Thyroid gland (tissue), 4 donors: ENCODE results near the gene NEU3. TPM values are rescaled to one million over a fixed set of nuclear protein-coding genes. Genes with fewer than 3 reads are reported as not detected.
"Not testable (repeated sequence)": the region's sequence is repeated elsewhere in the genome, so short reads cannot be mapped to it uniquely, and the experiment has no call there.

Experiments
- DNase-seq, 2 donors: peaks; one replicate each; pipeline ENCODE4 v3.0.0-alpha.2; 2019
- H3K27ac ChIP-seq, 3 donors: fragments of 200-600 bp; sonication (generic); 1 replicate in 2 of 3; 2 replicates in 1 of 3; pipeline ENCODE4 v1.5.1; 2016 to 2019; ENCODE audit warnings: mild to moderate bottlenecking in 1 of 3, moderate library complexity in 1 of 3
- H3K27me3 ChIP-seq: fragments of 200-600 bp; sonication (generic); one replicate; pipeline ENCODE4 v1.5.1; 2019
- H3K36me3 ChIP-seq, 2 donors: fragments of 200-600 bp; sonication (generic); one replicate each; pipeline ENCODE4 v1.5.1; 2016 to 2019
- H3K4me1 ChIP-seq, 2 donors: fragments of 200-600 bp; sonication (generic); one replicate each; pipeline ENCODE4 v1.5.1; 2017 to 2019
- H3K4me3 ChIP-seq, 3 donors: fragments of 200-600 bp; sonication (generic); replicated peaks in 1 of 3; 1 replicate in 2 of 3; 2 replicates in 1 of 3; pipeline ENCODE4 v1.5.1; 2016; ENCODE audit warnings: mild to moderate bottlenecking in 1 of 3
- H3K9me3 ChIP-seq: fragments of 200-600 bp; sonication (generic); one replicate; pipeline ENCODE4 v1.5.1; 2017
- POLR2A ChIP-seq, 2 donors: fragments of 450-650 bp; IDR thresholded peaks; one replicate each; pipeline ENCODE4 v1.6.1; 2017; ENCODE audit warnings: antibody characterized with exemption in 2 of 2, mild to moderate bottlenecking in 2 of 2, moderate library complexity in 1 of 2
- WGBS, 2 donors: methylation state at CpG; one replicate each; pipeline ENCODE4 v1.1.5; 2017; 5-methylcytosine and 5-hydroxymethylcytosine counted together
- intact Hi-C: fragments of 100-400 bp; cut with DNase I; formaldehyde crosslinking; loops from one replicate; pipeline ENCODE4 v1.15.1; 2023
- total RNA-seq, 4 donors: library from RNA; depleted of rRNA; stranded (reverse); fragments of >200 nt; gene quantifications; one replicate each; pipeline ENCODE4 v1.2.3, GENCODE V29; 2016
- TF ChIP-seq, protein P1 (sequence below), 6 experiments: fragments of 200-600 bp in 3 of 6; fragments of 450-650 bp in 3 of 6; sonication (generic) in 3 of 6; IDR thresholded peaks; one replicate each; pipeline ENCODE4 v1.5.1; 2016 to 2019; ENCODE audit warnings: antibody characterized with exemption in 6 of 6, mild to moderate bottlenecking in 2 of 6, inconsistent platforms in 1 of 6, moderate library complexity in 1 of 6

Gene NEU3
- total RNA-seq, 4 donors from 2014 or later, result 8.1 to 13.0 (median 9.2) TPM

DNA sequence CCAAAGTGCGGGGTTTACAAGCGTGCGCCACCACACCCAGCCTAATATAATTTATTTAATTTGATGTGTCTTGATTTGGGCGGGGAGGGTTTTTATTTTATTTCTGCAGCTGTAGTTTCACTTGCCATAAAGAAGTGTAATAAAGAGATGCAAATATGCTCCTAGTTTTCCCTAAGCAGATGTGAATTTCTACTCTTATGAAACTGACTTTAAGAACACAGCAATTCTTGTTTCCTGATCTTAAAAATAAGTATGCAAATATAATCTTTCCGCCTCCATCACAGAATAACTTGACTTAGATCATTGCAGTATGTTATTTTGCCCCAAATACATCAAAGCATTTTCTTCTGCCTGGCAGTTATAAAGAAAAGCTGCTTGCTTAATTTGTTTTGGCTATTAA, 35.3 kb upstream of the NEU3 start:
- no peak overlapping the region for H3K4me3 ChIP-seq
- no peaks in the 10 kb centered on the region for H3K27me3 ChIP-seq
- no peak for DNase-seq
- TF ChIP-seq, protein P1, sequence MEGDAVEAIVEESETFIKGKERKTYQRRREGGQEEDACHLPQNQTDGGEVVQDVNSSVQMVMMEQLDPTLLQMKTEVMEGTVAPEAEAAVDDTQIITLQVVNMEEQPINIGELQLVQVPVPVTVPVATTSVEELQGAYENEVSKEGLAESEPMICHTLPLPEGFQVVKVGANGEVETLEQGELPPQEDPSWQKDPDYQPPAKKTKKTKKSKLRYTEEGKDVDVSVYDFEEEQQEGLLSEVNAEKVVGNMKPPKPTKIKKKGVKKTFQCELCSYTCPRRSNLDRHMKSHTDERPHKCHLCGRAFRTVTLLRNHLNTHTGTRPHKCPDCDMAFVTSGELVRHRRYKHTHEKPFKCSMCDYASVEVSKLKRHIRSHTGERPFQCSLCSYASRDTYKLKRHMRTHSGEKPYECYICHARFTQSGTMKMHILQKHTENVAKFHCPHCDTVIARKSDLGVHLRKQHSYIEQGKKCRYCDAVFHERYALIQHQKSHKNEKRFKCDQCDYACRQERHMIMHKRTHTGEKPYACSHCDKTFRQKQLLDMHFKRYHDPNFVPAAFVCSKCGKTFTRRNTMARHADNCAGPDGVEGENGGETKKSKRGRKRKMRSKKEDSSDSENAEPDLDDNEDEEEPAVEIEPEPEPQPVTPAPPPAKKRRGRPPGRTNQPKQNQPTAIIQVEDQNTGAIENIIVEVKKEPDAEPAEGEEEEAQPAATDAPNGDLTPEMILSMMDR (IDR thresholded peaks at IDR 0.05), result no peak
- TF ChIP-seq POLR2A (IDR thresholded peaks at IDR 0.05), result no peak
- 94 to 99% methylated on average over 5 of the region's 5 CpGs for WGBS, 2 donors
- intact Hi-C loops, result no loop called here
- no peaks in the 10 kb centered on the region for H3K36me3 ChIP-seq
- H3K27ac ChIP-seq, result no peak overlapping the region
- H3K9me3 ChIP-seq, result no peaks in the 10 kb centered on the region
- H3K4me1 ChIP-seq, result peaks cover 12 to 30% of the 10 kb centered on the region in 2 donors

DNA sequence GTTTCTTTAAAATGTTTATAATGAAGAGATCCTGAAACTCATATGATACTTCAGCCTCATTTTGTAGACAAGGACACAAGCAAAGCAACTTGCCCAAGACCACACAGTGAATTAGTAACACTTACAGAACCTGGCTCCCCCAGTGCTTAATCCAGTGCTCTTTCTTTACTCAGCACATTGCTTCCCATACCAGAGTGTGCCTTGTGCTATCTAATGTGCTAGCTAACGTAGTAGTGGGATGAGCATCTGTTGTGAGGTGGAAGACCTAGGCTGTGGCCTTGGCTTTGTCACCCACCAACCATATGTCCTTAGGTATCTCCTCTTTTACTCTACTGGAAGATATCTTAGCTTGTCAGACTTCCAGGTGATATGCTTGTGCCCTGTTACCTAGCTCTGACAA, 34.5 kb upstream of the NEU3 start:
- H3K9me3 ChIP-seq, result no peaks in the 10 kb centered on the region
- DNase-seq, result no peak
- H3K36me3 ChIP-seq, result no peaks in the 10 kb centered on the region
- H3K27me3 ChIP-seq, result no peaks in the 10 kb centered on the region
- peaks cover 12 to 38% of the 10 kb centered on the region in 2 donors for H3K4me1 ChIP-seq
- WGBS, 2 donors, result 95 to 100% methylated on average over 1 of the region's 1 CpG
- H3K4me3 ChIP-seq, result no peak overlapping the region
- no peak for TF ChIP-seq POLR2A (IDR thresholded peaks at IDR 0.05)
- TF ChIP-seq, protein P1 (IDR thresholded peaks at IDR 0.05), result no peak
- intact Hi-C loops, result no loop called here
- no peak overlapping the region for H3K27ac ChIP-seq

DNA sequence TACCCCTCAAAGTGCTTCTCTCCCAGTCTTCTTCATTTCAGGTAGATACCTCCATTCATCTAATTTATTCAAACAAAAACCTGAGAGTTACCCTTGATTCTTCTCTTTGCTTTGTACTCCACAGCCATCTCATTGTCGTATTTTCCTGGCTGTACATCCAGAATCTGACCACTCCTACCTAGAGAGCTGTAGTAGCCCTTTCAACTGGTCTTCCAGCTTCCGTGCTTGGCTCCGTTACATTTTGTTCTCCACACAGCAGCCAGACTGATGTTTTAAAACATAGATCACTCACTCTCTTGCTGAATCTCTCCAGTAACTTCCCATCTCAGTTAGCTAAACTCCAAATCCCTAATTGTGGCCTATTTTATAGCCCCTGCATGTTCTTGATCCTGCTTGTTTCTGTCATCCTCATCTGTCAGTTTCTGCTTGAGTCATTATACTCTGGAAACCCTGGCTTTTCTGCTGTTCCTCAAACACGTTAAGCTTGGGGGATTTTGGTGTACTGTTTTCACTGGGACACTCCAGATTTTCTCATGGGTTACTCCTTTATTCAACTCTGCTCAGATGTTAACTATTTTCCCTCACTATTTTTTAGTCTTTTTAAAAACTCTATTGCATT, 32.2 kb upstream of the NEU3 start:
- 67 to 70% methylated on average over 4 of the region's 4 CpGs for whole genome bisulfite sequencing, 2 donors
- Histone ChIP-seq H3K4me3 (no peak overlapping the region), H3K27me3 (no peaks in the 10 kb centered on the region), H3K4me1 (peaks cover 4 to 29% of the 10 kb centered on the region in 2 donors), H3K36me3 (no peaks in the 10 kb centered on the region), H3K27ac (no peak overlapping the region), H3K9me3 (no peaks in the 10 kb centered on the region)
- TF ChIP-seq POLR2A (IDR thresholded peaks at IDR 0.05), result no peak
- TF ChIP-seq, protein P1 (IDR thresholded peaks at IDR 0.05), result no peak
- DNase-seq, result no peak
- intact Hi-C loops, result no loop called here

DNA sequence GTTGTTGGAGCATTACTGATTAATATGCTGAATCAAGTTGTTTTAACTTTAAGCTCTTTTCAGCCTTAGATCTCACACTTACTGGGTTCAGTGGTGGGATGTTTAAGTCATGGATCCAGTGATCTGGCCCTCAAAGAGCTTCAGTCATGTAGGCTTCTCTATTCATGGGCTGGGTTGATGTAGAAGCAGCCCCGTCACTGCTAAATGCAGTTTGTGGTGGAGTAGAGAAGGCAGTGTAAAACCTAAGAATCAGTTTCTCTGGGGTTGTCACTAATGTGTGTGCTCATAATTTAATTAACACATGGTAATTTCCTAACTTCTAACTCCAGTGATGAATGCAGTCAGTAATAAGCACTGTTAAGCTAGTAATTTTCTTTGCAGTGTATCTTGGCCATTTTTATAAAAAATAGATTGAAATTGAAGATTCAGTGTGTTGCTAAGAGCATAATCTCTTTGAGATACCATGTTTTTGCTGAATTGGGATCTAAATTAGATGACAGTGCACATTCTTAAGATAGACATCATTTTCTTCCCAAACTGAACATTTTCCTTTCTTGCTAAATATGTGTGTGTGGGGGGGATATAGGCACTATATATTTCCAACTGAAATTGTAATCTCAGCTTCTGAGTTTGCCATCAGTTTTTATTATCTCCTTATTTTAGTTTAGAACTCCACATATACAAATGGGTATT, 30.6 kb upstream of the NEU3 start:
- intact Hi-C loops, result no loop called here
- no peak for DNase-seq
- no peak for TF ChIP-seq POLR2A (IDR thresholded peaks at IDR 0.05)
- TF ChIP-seq, protein P1 (IDR thresholded peaks at IDR 0.05), result no peak
- Histone ChIP-seq H3K9me3 (no peaks in the 10 kb centered on the region), H3K27me3 (no peaks in the 10 kb centered on the region), H3K36me3 (no peaks in the 10 kb centered on the region), H3K4me1 (peaks cover 6 to 39% of the 10 kb centered on the region in 2 donors), H3K27ac (no peak overlapping the region), H3K4me3 (no peak overlapping the region)
- WGBS, 2 donors, result 100% methylated on average over 1 of the region's 1 CpG

DNA sequence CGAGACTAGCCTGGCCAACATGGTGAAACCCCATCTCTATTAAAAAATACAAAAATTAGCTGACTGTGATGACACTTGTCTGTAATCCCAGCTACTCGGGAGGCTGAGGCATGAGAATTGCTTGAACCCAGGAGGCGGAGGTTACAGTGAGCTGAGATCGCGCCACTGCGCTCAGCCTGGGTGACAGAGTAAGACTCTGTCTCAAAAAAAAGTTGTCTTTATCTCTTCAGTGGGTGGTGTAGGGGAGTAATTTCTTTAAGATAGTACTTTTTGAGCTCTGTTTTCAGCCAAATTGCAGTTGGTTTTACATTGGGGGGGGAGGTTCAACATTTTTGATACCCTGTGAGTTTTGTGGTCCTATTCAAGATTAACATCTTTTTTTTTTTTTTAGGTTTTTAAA, 28.6 kb upstream of the NEU3 start:
- DNase-seq, H3K4me3 ChIP-seq, H3K36me3 ChIP-seq, H3K27me3 ChIP-seq, H3K9me3 ChIP-seq, H3K27ac ChIP-seq, intact Hi-C loops: not testable (repeated sequence)
- 97 to 99% methylated on average over 6 of the region's 6 CpGs for WGBS, 2 donors
- peaks cover 13 to 44% of the 10 kb centered on the region in 2 donors for H3K4me1 ChIP-seq
